SU-DHL-6 (cell line): ENCODE data around the gene ZC3H12C.

Experiments
- H2AFZ ChIP-seq: fragments of 200-600 bp; sonication (generic); 2 replicates; pipeline ENCODE4 v1.6.1; 2014; ENCODE audit warnings: low read depth, mild to moderate bottlenecking, moderate library complexity, mixed read lengths, antibody characterized with exemption, low read length; ENCODE audit not compliant: severe bottlenecking
- H3F3A ChIP-seq: fragments of 200-600 bp; shearing (Covaris generic); 2 replicates; pipeline ENCODE4 v1.6.0; 2016; ENCODE audit warnings: antibody characterized with exemption, mild to moderate bottlenecking; ENCODE audit not compliant: insufficient read depth
- H3K27ac ChIP-seq: fragments of 200-600 bp; sonication (generic); 2 replicates; pipeline ENCODE4 v1.5.1; 2016; ENCODE audit warnings: low read depth, mild to moderate bottlenecking, low read length, moderate library complexity, mixed read lengths
- H3K27me3 ChIP-seq: fragments of 200-600 bp; sonication (generic), shearing (Covaris generic); 2 replicates; pipeline ENCODE4 v1.6.0; 2014; ENCODE audit warnings: mild to moderate bottlenecking, low read length
- H3K36me3 ChIP-seq: fragments of 200-600 bp; sonication (generic); 2 replicates; pipeline ENCODE4 v1.6.1; 2014; ENCODE audit warnings: mild to moderate bottlenecking, low read length, mixed read lengths
- H3K4me2 ChIP-seq: fragments of 300-600, 200-600 bp; shearing (Covaris generic), sonication (generic); 2 replicates; pipeline ENCODE4 v1.6.0; 2014; ENCODE audit warnings: low read length, low read depth, mild to moderate bottlenecking; ENCODE audit not compliant: poor library complexity, severe bottlenecking
- H3K4me3 ChIP-seq: fragments of 200-600 bp; sonication (generic); 2 replicates; pipeline ENCODE4 v1.5.1; 2014; ENCODE audit warnings: antibody characterized with exemption, low read length, mild to moderate bottlenecking, mixed read lengths; ENCODE audit not compliant: insufficient read depth, poor library complexity, severe bottlenecking
- H3K79me2 ChIP-seq: fragments of 200-600 bp; sonication (generic); 2 replicates; pipeline ENCODE4 v1.6.1; 2014; ENCODE audit warnings: mild to moderate bottlenecking, low read length, moderate library complexity; ENCODE audit not compliant: insufficient read depth
- H3K9ac ChIP-seq: fragments of 200-600 bp; sonication (generic); 2 replicates; pipeline ENCODE4 v1.7.0; 2014; ENCODE audit warnings: mild to moderate bottlenecking, low read length
- H3K9me2 ChIP-seq: fragments of 200-600 bp; sonication (generic); replicated peaks from 2 replicates; pipeline ENCODE4 v1.6.1; 2014; ENCODE audit warnings: low read length; ENCODE audit not compliant: insufficient read depth
- H3K9me3 ChIP-seq: fragments of 200-600 bp; sonication (generic); 2 replicates; pipeline ENCODE4 v1.6.1; 2014; ENCODE audit warnings: low read length, mixed read lengths; ENCODE audit not compliant: insufficient read depth
- H4K20me1 ChIP-seq: fragments of 200-600 bp; sonication (generic); 2 replicates; pipeline ENCODE4 v1.6.1; 2014; ENCODE audit warnings: low read depth, mild to moderate bottlenecking, antibody characterized with exemption, low read length, moderate library complexity, mixed read lengths
- EZH2phosphoT487 ChIP-seq: fragments of 200-600 bp; sonication (generic), shearing (Covaris generic); conservative IDR thresholded peaks from 2 replicates; pipeline ENCODE4 v1.6.1; 2018; ENCODE audit warnings: mild to moderate bottlenecking, antibody characterized with exemption, low read length, moderate library complexity, mixed read lengths
- TF ChIP-seq, protein P1 (sequence below): fragments of 200-600 bp; sonication (generic); IDR thresholded peaks from one replicate; pipeline ENCODE4 v1.5.1; 2017; ENCODE audit warnings: antibody characterized with exemption, mild to moderate bottlenecking, low read length, moderate library complexity; ENCODE audit not compliant: insufficient read depth, poor library complexity, severe bottlenecking

Gene ZC3H12C

GRCh38 chr11:110086892-110087309 is 6.3 kb upstream of the ZC3H12C start:
- Histone ChIP-seq H3K4me2 (no peak overlapping the region), H3F3A (no peaks in the 10 kb centered on the region), H3K9me2 (no peaks in the 10 kb centered on the region), H3K27ac (no peak overlapping the region), H3K9ac (no peak overlapping the region), H2AFZ (no peak overlapping the region), H3K79me2 (no peaks in the 10 kb centered on the region), H4K20me1 (no peaks in the 10 kb centered on the region), H3K4me3 (no peak overlapping the region), H3K9me3 (no peaks in the 10 kb centered on the region), H3K36me3 (no peaks in the 10 kb centered on the region), H3K27me3 (no peaks in the 10 kb centered on the region)
- TF ChIP-seq, protein P1, sequence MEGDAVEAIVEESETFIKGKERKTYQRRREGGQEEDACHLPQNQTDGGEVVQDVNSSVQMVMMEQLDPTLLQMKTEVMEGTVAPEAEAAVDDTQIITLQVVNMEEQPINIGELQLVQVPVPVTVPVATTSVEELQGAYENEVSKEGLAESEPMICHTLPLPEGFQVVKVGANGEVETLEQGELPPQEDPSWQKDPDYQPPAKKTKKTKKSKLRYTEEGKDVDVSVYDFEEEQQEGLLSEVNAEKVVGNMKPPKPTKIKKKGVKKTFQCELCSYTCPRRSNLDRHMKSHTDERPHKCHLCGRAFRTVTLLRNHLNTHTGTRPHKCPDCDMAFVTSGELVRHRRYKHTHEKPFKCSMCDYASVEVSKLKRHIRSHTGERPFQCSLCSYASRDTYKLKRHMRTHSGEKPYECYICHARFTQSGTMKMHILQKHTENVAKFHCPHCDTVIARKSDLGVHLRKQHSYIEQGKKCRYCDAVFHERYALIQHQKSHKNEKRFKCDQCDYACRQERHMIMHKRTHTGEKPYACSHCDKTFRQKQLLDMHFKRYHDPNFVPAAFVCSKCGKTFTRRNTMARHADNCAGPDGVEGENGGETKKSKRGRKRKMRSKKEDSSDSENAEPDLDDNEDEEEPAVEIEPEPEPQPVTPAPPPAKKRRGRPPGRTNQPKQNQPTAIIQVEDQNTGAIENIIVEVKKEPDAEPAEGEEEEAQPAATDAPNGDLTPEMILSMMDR, result no peak
- no peak for TF ChIP-seq EZH2phosphoT487

DNA sequence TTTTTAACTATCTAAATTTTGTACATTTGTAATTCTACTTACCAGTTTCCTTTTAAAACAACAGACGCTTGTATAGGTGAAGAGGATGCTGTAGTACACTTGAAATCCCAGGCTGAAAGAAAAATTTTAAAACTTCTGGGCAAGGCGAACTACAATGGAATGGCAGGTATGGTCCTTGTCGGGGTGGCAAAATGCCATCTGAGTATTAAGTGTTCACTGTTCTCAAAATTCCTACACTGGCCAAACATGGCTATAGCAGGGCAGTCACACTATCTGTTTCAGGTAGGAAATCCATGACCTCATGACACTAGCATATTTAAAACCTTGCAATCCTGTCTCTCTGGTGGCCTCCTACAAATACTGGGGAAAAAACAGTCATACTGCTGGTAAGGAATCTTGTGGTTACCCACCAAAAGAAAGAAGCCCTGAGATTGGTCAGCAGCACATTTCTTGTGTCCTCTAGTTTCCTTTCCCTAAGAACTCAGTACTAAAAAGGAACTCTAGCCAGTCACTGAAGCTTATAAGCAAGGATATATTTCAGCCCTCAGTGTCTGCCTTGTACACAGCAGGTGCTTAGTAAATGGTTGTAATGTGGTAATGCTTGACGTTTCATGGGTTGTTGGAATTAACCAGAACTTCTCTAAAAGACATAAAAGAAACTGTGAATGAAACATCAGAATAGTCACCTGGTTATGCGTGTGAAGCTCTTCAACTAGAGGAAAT is 5.2 kb upstream of the ZC3H12C start:
- H3K9me2 ChIP-seq, result no peaks in the 10 kb centered on the region
- H4K20me1 ChIP-seq, result no peaks in the 10 kb centered on the region
- no peak overlapping the region for H2AFZ ChIP-seq
- no peaks in the 10 kb centered on the region for H3K27me3 ChIP-seq
- H3K4me2 ChIP-seq, result no peak overlapping the region
- no peak overlapping the region for H3K4me3 ChIP-seq
- no peaks in the 10 kb centered on the region for H3K9me3 ChIP-seq
- no peaks in the 10 kb centered on the region for H3K36me3 ChIP-seq
- TF ChIP-seq EZH2phosphoT487, result no peak
- TF ChIP-seq, protein P1, result no peak
- no peak overlapping the region for H3K9ac ChIP-seq
- H3K27ac ChIP-seq, result no peak overlapping the region
- H3K79me2 ChIP-seq, result no peaks in the 10 kb centered on the region
- H3F3A ChIP-seq, result no peaks in the 10 kb centered on the region

DNA sequence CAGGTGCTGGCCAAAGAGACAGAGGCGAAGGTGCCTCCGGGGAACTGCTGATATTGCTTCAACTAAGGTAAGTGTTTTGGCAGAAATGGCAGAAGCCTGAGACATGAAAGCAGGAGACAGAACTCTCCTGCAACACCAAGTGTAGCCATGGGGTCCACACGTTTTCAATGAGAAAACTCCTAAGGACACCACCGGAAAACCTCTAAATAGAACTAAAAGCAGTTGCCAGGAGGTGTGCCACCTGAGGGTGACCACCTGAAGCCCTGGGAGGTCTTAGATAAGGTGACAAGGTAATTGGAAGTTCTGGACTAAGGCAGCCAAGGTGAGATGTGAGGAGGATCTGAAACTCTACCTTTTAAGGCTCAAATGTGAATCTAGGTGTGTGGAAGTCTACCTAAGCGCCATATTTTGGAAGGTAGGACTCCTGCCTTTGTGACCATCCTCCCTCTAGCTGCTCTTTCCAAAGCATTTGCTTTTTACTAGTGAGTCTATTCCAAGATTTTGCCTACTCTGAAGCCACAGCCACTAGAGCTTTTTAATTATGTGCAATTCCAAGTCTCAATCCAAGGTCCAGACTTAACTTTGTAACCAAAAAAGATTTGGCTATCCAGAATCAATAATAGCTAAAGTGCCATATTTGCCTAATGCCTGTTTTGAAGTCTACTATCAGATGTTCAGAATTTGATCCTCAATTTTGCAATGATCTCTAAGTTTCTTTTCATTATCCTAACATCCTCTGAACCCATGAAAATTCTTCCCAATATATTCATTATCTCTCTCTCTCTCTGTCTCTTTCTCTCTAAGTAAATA is 4.5 kb upstream of the ZC3H12C start:
- Histone ChIP-seq H3K4me3 (no peak overlapping the region), H3K36me3 (no peaks in the 10 kb centered on the region), H3K9ac (no peak overlapping the region), H3K27me3 (no peaks in the 10 kb centered on the region), H4K20me1 (no peaks in the 10 kb centered on the region), H3K79me2 (no peaks in the 10 kb centered on the region), H3K4me2 (no peak overlapping the region), H3K9me2 (no peaks in the 10 kb centered on the region), H2AFZ (no peak overlapping the region), H3K27ac (no peak overlapping the region), H3F3A (no peaks in the 10 kb centered on the region), H3K9me3 (no peaks in the 10 kb centered on the region)
- TF ChIP-seq, protein P1, result no peak
- no peak for TF ChIP-seq EZH2phosphoT487
